Calu3 (cell line): ENCODE results near the gene CATSPER3. TPM values are rescaled to one million over a fixed set of nuclear protein-coding genes. Genes with fewer than 3 reads are reported as not detected.

Source experiments
- BruUV-seq: library from RNA; stranded (reverse); fragments of 400-500 nt; replicated peaks from 2 replicates; lab custom pipeline; 2021; lab: Mats Ljungman, UMichigan
- CTCF ChIA-PET: fragments of 300-600 bp; sonication (Branson Sonifier 250); formaldehyde crosslinking; loops from one replicate; lab custom pipeline; 2022; ENCODE audit warnings: antibody characterized with exemption; lab: Charles Lee
- DNase-seq: peaks from one replicate; pipeline ENCODE4 v3.0.0; 2022
- H3K27ac Mint-ChIP-seq: one replicate; pipeline ENCODE4 v1.8.0; 2022; ENCODE audit warnings: mixed read lengths; ENCODE audit not compliant: unreplicated experiment
- H3K27me3 Mint-ChIP-seq: one replicate; pipeline ENCODE4 v1.8.0; 2022; ENCODE audit warnings: mixed read lengths; ENCODE audit not compliant: unreplicated experiment
- H3K36me3 Mint-ChIP-seq: one replicate; pipeline ENCODE4 v1.8.0; 2022; ENCODE audit warnings: mild to moderate bottlenecking, moderate library complexity, mixed read lengths; ENCODE audit not compliant: insufficient read depth, unreplicated experiment
- H3K4me1 Mint-ChIP-seq: one replicate; pipeline ENCODE4 v1.8.0; 2022; ENCODE audit warnings: mild to moderate bottlenecking, low read depth, mixed read lengths; ENCODE audit not compliant: unreplicated experiment
- H3K4me3 Mint-ChIP-seq: one replicate; pipeline ENCODE4 v1.8.0; 2022; ENCODE audit warnings: mild to moderate bottlenecking, low read depth, moderate library complexity, mixed read lengths; ENCODE audit not compliant: unreplicated experiment
- H3K9me3 Mint-ChIP-seq: one replicate; pipeline ENCODE4 v1.8.0; 2022; ENCODE audit warnings: low read depth, mixed read lengths; ENCODE audit not compliant: unreplicated experiment
- CTCF ChIP-seq: fragments of 200-600 bp; IDR thresholded peaks from one replicate; pipeline ENCODE4 v1.8.0; 2022; ENCODE audit warnings: antibody characterized with exemption; ENCODE audit not compliant: unreplicated experiment
- intact Hi-C: fragments of 100-400 bp; cut with micrococcal nuclease; formaldehyde crosslinking; loops from one replicate; pipeline ENCODE4 v1.10.0; 2022; ENCODE audit not compliant: unreplicated experiment
- total RNA-seq: library from RNA; stranded (reverse); gene quantifications from 2 replicates; pipeline ENCODE4 v1.2.3, GENCODE V29; 2022

CATSPER3 gene
- total RNA-seq, 1 experiment from 2014 or later: 1.5 TPM

GRCh38 chr5:134948911-134949310 is 18.8 kb upstream of the CATSPER3 start:
- BruUV-seq: no TSS peak

DNA sequence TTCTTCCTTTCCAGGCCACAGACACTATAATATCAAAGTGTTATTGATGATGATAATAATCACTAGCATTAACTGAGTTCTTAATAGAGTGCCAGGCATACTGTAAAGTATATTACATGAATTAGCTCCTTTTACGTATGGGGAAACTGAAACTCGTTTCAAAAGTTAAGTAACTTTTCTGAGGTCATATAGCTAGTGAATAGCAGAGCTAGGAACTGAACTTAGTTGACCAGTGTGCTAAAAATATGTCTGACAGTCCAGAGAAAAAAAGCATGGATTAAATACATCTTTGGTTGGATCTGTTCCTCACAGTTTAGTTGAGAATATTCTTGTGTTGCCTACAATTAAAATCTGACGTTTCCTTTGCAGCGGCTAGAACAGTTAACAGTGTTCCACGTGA is 18.4 kb upstream of the CATSPER3 start:
- peaks cover 3% of the 10 kb centered on the region for H3K9me3 Mint-ChIP-seq
- intact Hi-C loops: no loop called here
- H3K27ac Mint-ChIP-seq: no peak overlapping the region
- no peaks in the 10 kb centered on the region for H3K27me3 Mint-ChIP-seq
- no TSS peak for BruUV-seq
- no peak overlapping the region for H3K4me3 Mint-ChIP-seq
- CTCF ChIA-PET: no interaction called here
- no peak for DNase-seq
- H3K36me3 Mint-ChIP-seq: no peaks in the 10 kb centered on the region
- no peak for TF ChIP-seq CTCF
- no peaks in the 10 kb centered on the region for H3K4me1 Mint-ChIP-seq

More at GRCh38 chr5:134948911-134949310, 18.8 kb upstream of the CATSPER3 start:
- Mint-ChIP-seq H3K9me3 (no peaks in the 10 kb centered on the region), H3K27ac (no peak overlapping the region), H3K4me3 (no peak overlapping the region), H3K27me3 (no peaks in the 10 kb centered on the region), H3K4me1 (no peaks in the 10 kb centered on the region), H3K36me3 (no peaks in the 10 kb centered on the region)
- CTCF ChIA-PET: interaction anchor here (1.5 kb wide), 1 partner anchor 10 kb away, joined by 6 read pairs; no protein-coding TSS in a partner anchor
- intact Hi-C loops: no loop called here
- TF ChIP-seq CTCF: no peak
- no peak for DNase-seq

DNA sequence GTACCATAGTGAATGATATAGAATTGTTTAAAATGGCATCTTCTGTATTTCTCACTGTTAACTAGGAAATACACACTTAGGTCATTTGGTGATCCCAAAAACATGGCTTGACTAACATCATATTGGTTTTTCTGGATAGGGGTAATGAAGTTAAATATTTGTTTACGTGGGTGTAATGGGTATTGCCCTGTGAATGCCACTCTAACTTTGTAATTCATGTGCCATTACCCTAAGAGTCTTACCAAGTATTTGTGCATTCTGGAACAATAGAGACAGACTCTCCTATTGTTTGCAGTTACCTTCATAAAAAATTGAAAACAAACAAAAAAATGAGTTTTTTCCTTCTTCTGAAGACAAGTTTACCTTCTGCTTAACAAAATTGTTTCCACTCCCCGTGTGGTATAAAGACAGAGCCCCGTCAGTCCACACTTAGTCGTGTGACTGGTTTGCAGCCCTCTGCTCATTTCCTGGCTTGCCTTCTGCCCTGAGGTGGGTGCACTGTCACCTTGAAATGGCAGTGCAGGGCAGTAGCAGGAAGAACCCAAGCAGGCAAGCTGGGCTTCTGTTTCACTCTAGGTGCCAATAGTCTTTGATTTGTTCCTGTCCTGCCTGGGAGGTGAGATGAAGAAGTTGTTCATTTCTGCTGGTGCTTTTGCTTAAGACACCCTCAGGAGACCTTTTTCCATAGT is 9.6 kb upstream of the CATSPER3 start:
- H3K27me3 Mint-ChIP-seq: no peaks in the 10 kb centered on the region
- no peak overlapping the region for H3K4me3 Mint-ChIP-seq
- H3K27ac Mint-ChIP-seq: no peak overlapping the region
- no peak for TF ChIP-seq CTCF
- H3K4me1 Mint-ChIP-seq: peaks cover 15% of the 10 kb centered on the region
- H3K36me3 Mint-ChIP-seq: no peaks in the 10 kb centered on the region
- no TSS peak for BruUV-seq
- DNase-seq: no peak
- H3K9me3 Mint-ChIP-seq: peaks cover 7% of the 10 kb centered on the region
- intact Hi-C loops: no loop called here
- CTCF ChIA-PET: interaction anchor here (0.6 kb wide), 1 partner anchor 74 kb away, joined by 3 read pairs; no protein-coding TSS in a partner anchor

DNA sequence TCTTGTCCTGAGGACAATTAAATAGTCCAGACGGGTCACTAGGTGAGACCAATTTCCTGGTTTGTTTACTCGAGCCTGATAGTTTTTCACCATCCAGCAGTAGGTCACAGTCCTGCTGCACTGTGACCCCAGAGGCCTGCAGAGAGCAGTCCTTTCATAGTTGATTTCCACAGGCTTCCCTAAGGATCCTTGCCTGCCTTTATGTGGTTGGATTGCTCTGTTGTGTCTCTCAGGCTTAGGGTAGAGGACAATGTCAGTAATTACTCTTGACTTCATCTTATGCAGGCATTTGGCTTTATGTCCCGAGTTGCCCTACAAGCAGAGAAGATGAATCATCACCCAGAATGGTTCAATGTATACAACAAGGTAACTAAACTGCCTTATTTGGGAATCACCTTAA is 9.0 kb upstream of the CATSPER3 start:
- H3K36me3 Mint-ChIP-seq: no peaks in the 10 kb centered on the region
- no TSS peak for BruUV-seq
- H3K9me3 Mint-ChIP-seq: peaks cover 7% of the 10 kb centered on the region
- no peaks in the 10 kb centered on the region for H3K27me3 Mint-ChIP-seq
- peaks cover 15% of the 10 kb centered on the region for H3K4me1 Mint-ChIP-seq
- no peak overlapping the region for H3K27ac Mint-ChIP-seq
- CTCF ChIA-PET: interaction anchor here (0.6 kb wide), 1 partner anchor 75 kb away, joined by 3 read pairs; no protein-coding TSS in a partner anchor
- intact Hi-C loops: no loop called here
- DNase-seq: no peak
- no peak for TF ChIP-seq CTCF
- H3K4me3 Mint-ChIP-seq: no peak overlapping the region
